OCI-LY7 (cell line): ENCODE results near the gene NPBWR2. TPM values are rescaled to one million over a fixed set of nuclear protein-coding genes. Genes with fewer than 3 reads are reported as not detected.

Experiments used
- BruUV-seq: library from RNA; stranded (reverse); fragments of 400-500 nt; replicated peaks from 2 replicates; lab custom pipeline; 2021; lab: Mats Ljungman, UMichigan
- CTCF ChIA-PET: fragments of 300-600 bp; sonication (Branson Sonifier 250); formaldehyde crosslinking; loops from one replicate; lab custom pipeline; 2022; ENCODE audit warnings: antibody characterized with exemption; ENCODE audit not compliant: unreplicated experiment; lab: Charles Lee
- POLR2A ChIA-PET: fragments of 300-600 bp; sonication (Branson Sonifier 250); formaldehyde crosslinking; loops from one replicate; lab custom pipeline; 2022; ENCODE audit warnings: antibody characterized with exemption; lab: Charles Lee
- DNase-seq: peaks from one replicate; pipeline ENCODE4 v3.0.0-alpha.2; 2015; ENCODE audit warnings: low spot score
- H2AFZ ChIP-seq: fragments of 200-600 bp; sonication (generic), shearing (Covaris generic); 2 replicates; pipeline ENCODE4 v1.6.1; 2014; ENCODE audit warnings: mild to moderate bottlenecking, antibody characterized with exemption, low read length, moderate library complexity
- H3K27ac ChIP-seq: fragments of 200-600 bp; sonication (generic); 2 replicates; pipeline ENCODE4 v1.5.1; 2014; ENCODE audit warnings: mixed run types, low read depth, mild to moderate bottlenecking, moderate library complexity, low read length, inconsistent platforms; ENCODE audit not compliant: poor library complexity, severe bottlenecking
- H3K36me3 ChIP-seq: fragments of 200-600 bp; sonication (generic); 2 replicates; pipeline ENCODE4 v1.6.1; 2014; ENCODE audit warnings: mild to moderate bottlenecking, antibody characterized with exemption, low read length, moderate library complexity, mixed read lengths; ENCODE audit not compliant: insufficient read depth
- H3K4me1 ChIP-seq: fragments of 200-600 bp; sonication (generic); 2 replicates; pipeline ENCODE4 v1.5.1; 2014; ENCODE audit warnings: mild to moderate bottlenecking, low read length; ENCODE audit not compliant: insufficient read depth, poor library complexity, severe bottlenecking
- H3K4me2 ChIP-seq: fragments of 200-600 bp; sonication (generic); 2 replicates; pipeline ENCODE4 v1.6.1; 2014; ENCODE audit warnings: mild to moderate bottlenecking, low read length
- H3K4me3 ChIP-seq: fragments of 200-600 bp; sonication (generic); 2 replicates; pipeline ENCODE4 v1.5.1; 2014; ENCODE audit warnings: mild to moderate bottlenecking, low read depth, low read length; ENCODE audit not compliant: poor library complexity, severe bottlenecking
- H3K79me2 ChIP-seq: fragments of 200-600 bp; sonication (generic); 2 replicates; pipeline ENCODE4 v1.6.1; 2016; ENCODE audit warnings: low read depth, mild to moderate bottlenecking, low read length, moderate library complexity, mixed read lengths; ENCODE audit not compliant: insufficient read depth
- H3K9me2 ChIP-seq: fragments of 200-600 bp; sonication (generic); 2 replicates; pipeline ENCODE4 v1.6.1; 2016; ENCODE audit warnings: mild to moderate bottlenecking, low read length, mixed read lengths; ENCODE audit not compliant: insufficient read depth
- H3K9me3 ChIP-seq: fragments of 200-600 bp; sonication (generic); 2 replicates; pipeline ENCODE4 v1.6.1; 2014; ENCODE audit warnings: mild to moderate bottlenecking, mixed run types, low read length, mixed read lengths
- H4K20me1 ChIP-seq: fragments of 200-600 bp; sonication (generic); 2 replicates; pipeline ENCODE4 v1.6.1; 2014; ENCODE audit warnings: mild to moderate bottlenecking, antibody characterized with exemption, low read length, moderate library complexity, mixed read lengths; ENCODE audit not compliant: insufficient read depth
- EZH2phosphoT487 ChIP-seq: fragments of 200-600 bp; sonication (generic); IDR thresholded peaks from 2 replicates; pipeline ENCODE4 v1.6.1; 2018; ENCODE audit warnings: low read depth, borderline replicate concordance, mild to moderate bottlenecking, mixed run types, antibody characterized with exemption, low read length, moderate library complexity, mixed read lengths
- intact Hi-C: fragments of 100-400 bp; cut with micrococcal nuclease; formaldehyde crosslinking; loops from one replicate; pipeline ENCODE4 v1.10.0; 2022; ENCODE audit not compliant: unreplicated experiment
- total RNA-seq, 2 experiments: library from RNA; depleted of rRNA in 1 of 2; stranded (reverse); fragments of >200 nt in 1 of 2; shearing (Covaris generic) in 1 of 2; gene quantifications; 2 replicates each; pipeline ENCODE4 v1.2.3, GENCODE V29; 2014 to 2022
- TF ChIP-seq, protein P1 (sequence below): fragments of 200-600 bp; sonication (generic); conservative IDR thresholded peaks from 2 replicates; pipeline ENCODE4 v1.5.1; 2014; ENCODE audit warnings: mild to moderate bottlenecking, antibody characterized with exemption, low read length, moderate library complexity, mixed read lengths

NPBWR2 gene
- total RNA-seq, 2 experiments from 2014 or later = not detected

DNA sequence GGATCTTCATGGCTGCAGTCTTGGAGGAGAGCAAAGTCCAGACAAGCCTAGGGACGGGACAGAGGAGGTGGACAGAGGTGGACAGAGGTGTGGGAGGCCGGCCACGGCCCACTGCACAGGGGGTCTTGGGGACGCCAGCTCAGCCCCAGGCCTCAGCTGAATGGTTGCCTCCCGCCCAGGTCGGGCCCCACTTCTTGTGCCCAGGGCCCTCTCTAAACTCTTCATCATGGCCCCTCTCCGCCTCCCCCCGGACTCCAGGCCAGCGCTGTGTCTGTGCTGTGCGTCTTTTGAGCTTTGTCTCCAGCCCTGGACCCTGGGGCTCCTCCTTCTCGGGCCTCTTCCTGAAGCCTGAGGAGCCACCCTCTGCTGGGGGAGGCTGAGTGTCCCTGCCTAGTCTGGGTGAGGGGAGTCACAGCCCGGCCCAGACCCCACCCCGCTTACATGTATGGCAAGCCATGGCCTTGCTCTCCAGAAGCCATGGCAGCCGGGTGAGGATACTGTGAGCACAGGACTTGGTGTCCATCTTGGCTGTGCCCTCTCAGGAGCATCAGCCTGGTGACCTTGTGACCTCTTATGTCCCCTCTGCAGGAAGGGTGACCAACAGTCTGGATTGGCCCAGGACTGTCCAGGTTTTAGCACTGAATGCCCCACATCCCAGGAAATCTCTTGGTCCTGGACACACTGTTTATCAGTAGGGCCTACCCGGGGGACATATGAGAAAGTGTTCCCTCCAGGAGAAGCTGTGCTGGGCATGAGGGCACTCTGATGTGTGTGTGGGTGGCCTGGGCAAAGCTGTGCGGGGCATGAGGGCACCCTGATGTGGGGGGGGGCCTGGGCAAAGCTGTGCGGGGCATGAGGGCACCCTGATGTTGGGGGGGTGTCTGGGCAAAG is 9.4 kb upstream of the NPBWR2 start:
- H3K79me2 ChIP-seq = no peaks in the 10 kb centered on the region
- H3K4me1 ChIP-seq = peaks cover 11% of the 10 kb centered on the region
- no peaks in the 10 kb centered on the region for H3K9me3 ChIP-seq
- H3K9me2 ChIP-seq = no peaks in the 10 kb centered on the region
- intact Hi-C loops = no loop called here
- POLR2A ChIA-PET = no interaction called here
- CTCF ChIA-PET = interaction anchor here (0.6 kb wide), 1 partner anchor 933 kb away, joined by 4 read pairs; no protein-coding TSS in a partner anchor
- no peak overlapping the region for H3K4me3 ChIP-seq
- no peak overlapping the region for H2AFZ ChIP-seq
- no peak overlapping the region for H3K4me2 ChIP-seq
- no TSS peak for BruUV-seq
- no peak overlapping the region for H3K27ac ChIP-seq
- H4K20me1 ChIP-seq = no peaks in the 10 kb centered on the region
- no peak for TF ChIP-seq EZH2phosphoT487
- TF ChIP-seq, protein P1, sequence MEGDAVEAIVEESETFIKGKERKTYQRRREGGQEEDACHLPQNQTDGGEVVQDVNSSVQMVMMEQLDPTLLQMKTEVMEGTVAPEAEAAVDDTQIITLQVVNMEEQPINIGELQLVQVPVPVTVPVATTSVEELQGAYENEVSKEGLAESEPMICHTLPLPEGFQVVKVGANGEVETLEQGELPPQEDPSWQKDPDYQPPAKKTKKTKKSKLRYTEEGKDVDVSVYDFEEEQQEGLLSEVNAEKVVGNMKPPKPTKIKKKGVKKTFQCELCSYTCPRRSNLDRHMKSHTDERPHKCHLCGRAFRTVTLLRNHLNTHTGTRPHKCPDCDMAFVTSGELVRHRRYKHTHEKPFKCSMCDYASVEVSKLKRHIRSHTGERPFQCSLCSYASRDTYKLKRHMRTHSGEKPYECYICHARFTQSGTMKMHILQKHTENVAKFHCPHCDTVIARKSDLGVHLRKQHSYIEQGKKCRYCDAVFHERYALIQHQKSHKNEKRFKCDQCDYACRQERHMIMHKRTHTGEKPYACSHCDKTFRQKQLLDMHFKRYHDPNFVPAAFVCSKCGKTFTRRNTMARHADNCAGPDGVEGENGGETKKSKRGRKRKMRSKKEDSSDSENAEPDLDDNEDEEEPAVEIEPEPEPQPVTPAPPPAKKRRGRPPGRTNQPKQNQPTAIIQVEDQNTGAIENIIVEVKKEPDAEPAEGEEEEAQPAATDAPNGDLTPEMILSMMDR = no peak
- no peaks in the 10 kb centered on the region for H3K36me3 ChIP-seq
- DNase-seq = no peak

DNA sequence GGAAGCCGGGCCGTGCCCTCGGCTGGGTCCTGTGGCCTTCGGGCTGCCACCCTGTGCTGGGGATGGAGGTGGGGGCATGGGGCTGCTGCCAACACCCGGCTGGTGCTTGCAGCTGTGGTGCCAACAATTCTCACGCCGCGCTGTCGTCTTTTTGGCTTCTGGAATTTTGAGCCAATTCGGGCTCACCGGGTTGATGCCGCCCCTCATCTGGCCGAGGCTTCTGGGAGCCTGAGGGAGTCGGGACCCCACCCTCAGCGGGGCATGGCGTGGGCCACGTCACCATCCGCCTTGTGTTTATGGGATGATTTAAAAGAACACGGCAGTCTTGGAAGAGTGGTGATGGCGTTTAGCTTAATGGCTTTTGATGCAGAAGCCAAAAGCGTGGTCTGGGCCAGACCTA is 8.7 kb upstream of the NPBWR2 start:
- no peak overlapping the region for H3K4me3 ChIP-seq
- no peak overlapping the region for H2AFZ ChIP-seq
- H3K27ac ChIP-seq = no peak overlapping the region
- no peaks in the 10 kb centered on the region for H3K9me3 ChIP-seq
- TF ChIP-seq, protein P1 = no peak
- no peak for TF ChIP-seq EZH2phosphoT487
- no TSS peak for BruUV-seq
- no peaks in the 10 kb centered on the region for H3K9me2 ChIP-seq
- DNase-seq = no peak
- CTCF ChIA-PET = no interaction called here
- intact Hi-C loops = no loop called here
- no peaks in the 10 kb centered on the region for H3K36me3 ChIP-seq
- H3K4me2 ChIP-seq = no peak overlapping the region
- POLR2A ChIA-PET = no interaction called here
- peaks cover 11% of the 10 kb centered on the region for H3K4me1 ChIP-seq
- H3K79me2 ChIP-seq = no peaks in the 10 kb centered on the region
- H4K20me1 ChIP-seq = no peaks in the 10 kb centered on the region
